ENCODE results near the gene TRPC6. TPM values are rescaled to one million over a fixed set of nuclear protein-coding genes. Genes with fewer than 3 reads are reported as not detected.

The TRPC6 gene
- total RNA-seq, 2 donors from 2014 or later, result 0.52 to 4.0 TPM

DNA sequence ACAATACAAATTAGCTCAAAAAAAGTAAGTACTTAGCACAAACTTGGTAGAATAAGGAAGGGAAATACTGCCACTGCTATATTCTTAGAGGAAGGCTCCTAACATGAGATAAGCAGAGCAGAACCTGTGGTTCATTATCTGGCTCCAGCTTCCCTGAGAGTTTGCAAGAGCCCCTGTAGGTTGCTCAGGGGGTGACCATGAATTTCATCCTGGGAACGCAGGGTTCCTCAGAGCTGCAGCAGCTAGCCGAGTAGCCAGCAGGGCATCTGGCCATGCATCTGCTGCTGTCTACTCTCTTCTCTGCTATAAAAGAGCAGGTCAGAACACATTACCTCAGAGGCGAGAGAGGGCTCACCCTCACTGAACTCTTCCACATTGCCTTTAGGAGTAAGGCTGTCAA is 67.3 kb downstream of the TRPC6 start:
- DNase-seq (no peak), ATAC-seq (no peak)
- Histone ChIP-seq H3K4me1 (no peaks in the 10 kb centered on the region), H3K36me3 (replicated peaks in 1 of 2; ENCODE audit: insufficient read depth in 1 of 2, low read depth in 2 of 2) (no peaks in the 10 kb centered on the region), H3K27me3 (no peaks in the 10 kb centered on the region), H3K9me3 (no peaks in the 10 kb centered on the region), H3K27ac (no peak overlapping the region), H3K4me3 (no peak overlapping the region)
- TF ChIP-seq POLR2A (IDR thresholded peaks at IDR 0.05) (no peak), CTCF (IDR thresholded peaks at IDR 0.05) (no peak)
- intact Hi-C loops (cut with DNase I), result no loop called here
- 42 to 47% methylated on average over 3 of the region's 3 CpGs for whole genome bisulfite sequencing, 2 donors

DNA sequence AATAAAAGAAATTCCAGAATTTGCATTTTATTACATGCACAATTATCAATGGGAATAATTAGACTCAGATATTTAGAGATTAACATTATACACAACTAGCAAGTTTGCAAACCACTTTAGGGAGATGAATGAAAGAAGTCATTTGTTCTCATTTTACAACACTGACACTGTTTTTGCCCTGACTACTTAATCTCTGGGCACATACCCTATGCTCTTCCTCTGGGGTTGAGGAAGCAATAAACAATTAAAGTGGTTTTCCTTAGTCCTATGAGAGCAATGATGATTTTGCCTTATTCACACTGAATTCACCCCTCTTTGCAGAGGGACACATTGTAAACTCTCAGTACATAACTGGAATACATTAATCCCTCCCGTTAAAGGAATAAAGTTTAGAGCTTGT is 72.7 kb downstream of the TRPC6 start:
- H3K27me3 ChIP-seq, result no peaks in the 10 kb centered on the region
- no peaks in the 10 kb centered on the region for H3K4me1 ChIP-seq
- H3K27ac ChIP-seq, result no peak overlapping the region
- TF ChIP-seq CTCF (IDR thresholded peaks at IDR 0.05), result no peak
- TF ChIP-seq POLR2A (IDR thresholded peaks at IDR 0.05), result no peak
- intact Hi-C loops (cut with DNase I), result no loop called here
- H3K36me3 ChIP-seq (replicated peaks in 1 of 2; ENCODE audit: insufficient read depth in 1 of 2, low read depth in 2 of 2), result no peaks in the 10 kb centered on the region
- WGBS, 2 donors, result 60 to 79% methylated on average over 1 of the region's 1 CpG
- no peaks in the 10 kb centered on the region for H3K9me3 ChIP-seq
- DNase-seq, result no peak
- ATAC-seq, result no peak
- no peak overlapping the region for H3K4me3 ChIP-seq

GRCh38 chr11:101510591-101510990 is 73.2 kb downstream of the TRPC6 start:
- no peak overlapping the region for H3K4me3 ChIP-seq
- ATAC-seq (no peak), DNase-seq (no peak)
- no peaks in the 10 kb centered on the region for H3K9me3 ChIP-seq
- intact Hi-C loops (cut with DNase I), result no loop called here
- no peaks in the 10 kb centered on the region for H3K27me3 ChIP-seq
- 91 to 95% methylated on average over 1 of the region's 1 CpG for WGBS, 2 donors
- H3K27ac ChIP-seq, result no peak overlapping the region
- no peaks in the 10 kb centered on the region for H3K4me1 ChIP-seq
- no peaks in the 10 kb centered on the region for H3K36me3 ChIP-seq (replicated peaks in 1 of 2; ENCODE audit: insufficient read depth in 1 of 2, low read depth in 2 of 2)
- no peak for TF ChIP-seq CTCF (IDR thresholded peaks at IDR 0.05)
- no peak for TF ChIP-seq POLR2A (IDR thresholded peaks at IDR 0.05)

- TF ChIP-seq POLR2A (IDR thresholded peaks at IDR 0.05) (no peak), CTCF (IDR thresholded peaks at IDR 0.05) (no peak)
- DNase-seq (no peak), ATAC-seq (no peak)
- no peaks in the 10 kb centered on the region for H3K27me3 ChIP-seq
- H3K36me3 ChIP-seq (replicated peaks in 1 of 2; ENCODE audit: insufficient read depth in 1 of 2, low read depth in 2 of 2), result no peaks in the 10 kb centered on the region
- 30 to 52% methylated on average over 1 of the region's 1 CpG for WGBS, 2 donors
- H3K4me3 ChIP-seq, result no peak overlapping the region
- H3K4me1 ChIP-seq, result no peaks in the 10 kb centered on the region
- intact Hi-C loops (cut with DNase I), result no loop called here
- no peak overlapping the region for H3K27ac ChIP-seq
- H3K9me3 ChIP-seq, result no peaks in the 10 kb centered on the region
These were observed 73.9 kb downstream of the TRPC6 start for GRCh38 chr11:101509922-101510321.

DNA sequence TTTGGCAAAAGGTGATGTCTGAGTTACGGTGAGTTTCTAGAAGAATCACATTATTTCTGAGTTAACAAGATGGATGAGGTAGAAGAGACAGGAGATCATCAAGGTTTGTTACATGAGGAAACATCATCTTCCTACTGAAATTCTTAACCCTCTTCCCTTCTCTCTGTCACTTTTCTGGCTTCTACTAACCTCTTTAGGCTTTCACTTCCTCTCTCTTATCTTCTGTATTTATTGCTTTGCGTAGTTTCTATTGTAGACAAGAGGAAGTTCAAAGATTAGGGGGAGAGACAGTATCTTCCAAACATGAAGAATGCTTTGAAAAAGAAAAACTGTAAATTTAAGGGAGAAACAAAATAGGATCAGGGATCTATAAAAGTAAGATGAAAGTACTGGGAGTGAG is 75.4 kb downstream of the TRPC6 start:
- H3K4me3 ChIP-seq, result no peak overlapping the region
- no peaks in the 10 kb centered on the region for H3K27me3 ChIP-seq
- ATAC-seq (no peak), DNase-seq (no peak)
- H3K9me3 ChIP-seq, result no peaks in the 10 kb centered on the region
- TF ChIP-seq POLR2A (IDR thresholded peaks at IDR 0.05) (no peak), CTCF (IDR thresholded peaks at IDR 0.05) (no peak)
- no peaks in the 10 kb centered on the region for H3K4me1 ChIP-seq
- H3K36me3 ChIP-seq (replicated peaks in 1 of 2; ENCODE audit: insufficient read depth in 1 of 2, low read depth in 2 of 2), result no peaks in the 10 kb centered on the region
- intact Hi-C loops (cut with DNase I), result no loop called here
- H3K27ac ChIP-seq, result no peak overlapping the region
- WGBS, 2 donors, result 34 to 59% methylated on average over 2 of the region's 2 CpGs
